NCI-H1092 treated with DMSO at 0.1 percent for 48 hours (cell line): ENCODE results near the gene ILDR1.
A peak's percentile ranks its signal among the peaks of the same experiment; 100 is the strongest.

Source experiments
- DNase-seq: peaks from one replicate; lab custom pipeline; 2025; lab: John Stamatoyannopoulos, UW

Gene ILDR1

GRCh38 chr3:121992601-121993560 is 29.2 kb downstream of the ILDR1 start:
- DNase-seq: no peak

- no peak for DNase-seq
These were observed 32.1 kb downstream of the ILDR1 start for GRCh38 chr3:121989943-121990342.

GRCh38 chr3:121988146-121988545 is 33.9 kb downstream of the ILDR1 start:
- DNase-seq: no peak

GRCh38 chr3:121985846-121986245 is 36.2 kb downstream of the ILDR1 start:
- DNase-seq: no peak

GRCh38 chr3:121981473-121981872 is 40.6 kb downstream of the ILDR1 start:
- DNase-seq: no peak

GRCh38 chr3:121980450-121980796 is 41.6 kb downstream of the ILDR1 start:
- DNase-seq: no peak

GRCh38 chr3:121979734-121980449 is 42.2 kb downstream of the ILDR1 start:
- no peak for DNase-seq

- DNase-seq: no peak
These were observed 42.8 kb downstream of the ILDR1 start for GRCh38 chr3:121979246-121979645.

- DNase-seq: peak; percentile 1
These were observed 45.3 kb downstream of the ILDR1 start for GRCh38 chr3:121976727-121977126.

- DNase-seq: no peak
These were observed 46.2 kb downstream of the ILDR1 start for GRCh38 chr3:121975702-121976302.

- no peak for DNase-seq
These were observed 47.4 kb downstream of the ILDR1 start for GRCh38 chr3:121974601-121975111.

- DNase-seq: no peak
These were observed 52.0 kb downstream of the ILDR1 start for GRCh38 chr3:121970047-121970446.

GRCh38 chr3:121969631-121970030 is 52.4 kb downstream of the ILDR1 start:
- DNase-seq: no peak

GRCh38 chr3:121963608-121964007 is 58.4 kb downstream of the ILDR1 start:
- DNase-seq: no peak

- no peak for DNase-seq
These were observed 59.6 kb downstream of the ILDR1 start for GRCh38 chr3:121962443-121962842.

- DNase-seq: no peak
These were observed 60.8 kb downstream of the ILDR1 start for GRCh38 chr3:121961283-121961682.

- DNase-seq: no peak
These were observed 63.2 kb downstream of the ILDR1 start for GRCh38 chr3:121958801-121959200.

GRCh38 chr3:121957674-121958415 is 64.2 kb downstream of the ILDR1 start:
- no peak for DNase-seq

- no peak for DNase-seq
These were observed 65.7 kb downstream of the ILDR1 start for GRCh38 chr3:121956363-121956762.

GRCh38 chr3:121951291-121951919 is 70.6 kb downstream of the ILDR1 start:
- DNase-seq: no peak

GRCh38 chr3:121948641-121949040 is 73.4 kb downstream of the ILDR1 start:
- no peak for DNase-seq
